B cell (primary cell): ENCODE measurements around the gene TBC1D10A. TPM values are rescaled to one million over a fixed set of nuclear protein-coding genes. Genes with fewer than 3 reads are reported as not detected.

ENCODE experiments used
- ATAC-seq: fragments of 200-7000 bp; cut with Tn5 transposase; one replicate; pipeline ENCODE4 v1.10.0; 2021; ENCODE audit warnings: low read depth, mild to moderate bottlenecking, moderate number of reproducible peaks, moderate library complexity
- CTCF ChIA-PET: fragments of 350-600 bp; sonication (Branson Sonifier 250); formaldehyde crosslinking; loops from one replicate; lab custom pipeline; 2021; ENCODE audit warnings: antibody characterized with exemption, inconsistent platforms; lab: Charles Lee
- POLR2A ChIA-PET: fragments of 350-600 bp; sonication (Branson Sonifier 250); formaldehyde crosslinking; loops from one replicate; lab custom pipeline; 2021; ENCODE audit warnings: antibody characterized with exemption; lab: Charles Lee
- DNase-seq: peaks from one replicate; pipeline ENCODE4 v3.0.0; 2013
- H2AFZ ChIP-seq: 2 replicates; pipeline ENCODE4 v1.6.1; 2012; ENCODE audit warnings: mild to moderate bottlenecking, low read depth, low read length; ENCODE audit not compliant: insufficient read depth, poor library complexity, severe bottlenecking
- H3K27ac ChIP-seq, 2 donors: 1 replicate in 1 of 2; 2 replicates in 1 of 2; pipeline ENCODE4 v1.5.1; 2012 to 2013; ENCODE audit warnings: low read length in 2 of 2, mild to moderate bottlenecking in 2 of 2, moderate library complexity in 1 of 2
- H3K27me3 ChIP-seq, 4 experiments: fragments of 200-600 bp in 1 of 4; sonication (generic) in 1 of 4; replicated peaks in 1 of 4; 1 replicate in 2 of 4; 2 replicates in 2 of 4; pipeline versions ENCODE4 v1.6.1 to v1.7.0; 2013 to 2016; ENCODE audit warnings: low read length in 3 of 4, mild to moderate bottlenecking in 2 of 4, mixed read lengths in 1 of 4, moderate library complexity in 1 of 4; ENCODE audit not compliant: insufficient read depth in 4 of 4, control insufficient read depth in 3 of 4; ENCODE audit errors: control extremely low read depth in 1 of 4
- H3K36me3 ChIP-seq, 2 experiments: replicated peaks in 1 of 2; 1 replicate in 1 of 2; 2 replicates in 1 of 2; pipeline versions ENCODE4 v1.6.1 to v1.7.1; 2013; ENCODE audit warnings: low read length in 1 of 2; ENCODE audit not compliant: insufficient read depth in 2 of 2, control insufficient read depth in 1 of 2; ENCODE audit errors: control extremely low read depth in 1 of 2, extremely low read depth in 1 of 2
- H3K4me1 ChIP-seq, 2 donors: fragments of 200-600 bp in 1 of 2; sonication (generic) in 1 of 2; 1 replicate in 1 of 2; 2 replicates in 1 of 2; pipeline versions ENCODE4 v1.5.1 to v1.6.1; 2013 to 2017; ENCODE audit warnings: low read length in 2 of 2; ENCODE audit not compliant: control insufficient read depth in 2 of 2, insufficient read depth in 2 of 2
- H3K4me2 ChIP-seq: replicated peaks from 2 replicates; pipeline ENCODE3; 2012; ENCODE audit warnings: mild to moderate bottlenecking, low read depth, low read length; ENCODE audit not compliant: poor library complexity, severe bottlenecking
- H3K4me3 ChIP-seq, 5 experiments: fragments of 200-600 bp in 1 of 5; sonication (generic) in 1 of 5; 1 replicate in 3 of 5; 2 replicates in 2 of 5; pipeline versions ENCODE4 v1.5.1 to v1.7.0; 2011 to 2016; ENCODE audit warnings: low read length in 4 of 5, mild to moderate bottlenecking in 4 of 5, low read depth in 2 of 5, control low read depth in 1 of 5, moderate library complexity in 1 of 5; ENCODE audit not compliant: insufficient read depth in 1 of 5; ENCODE audit errors: control extremely low read depth in 1 of 5, extremely low read depth in 1 of 5
- H3K79me2 ChIP-seq: fragments of 200-600 bp; sonication (generic); one replicate; pipeline ENCODE4 v1.6.0; 2016; ENCODE audit warnings: low read length; ENCODE audit not compliant: control insufficient read depth, insufficient read depth
- H3K9ac ChIP-seq: fragments of 200-600 bp; sonication (generic); 2 replicates; pipeline ENCODE4 v1.6.1; 2017; ENCODE audit warnings: mild to moderate bottlenecking, low read length, moderate library complexity
- H3K9me3 ChIP-seq, 3 donors: one replicate each; pipeline versions ENCODE4 v1.6.1 to v1.7.1; 2013; ENCODE audit warnings: low read length in 2 of 3; ENCODE audit not compliant: control insufficient read depth in 2 of 3, insufficient read depth in 1 of 3; ENCODE audit errors: control extremely low read depth in 1 of 3
- H4K20me1 ChIP-seq: 2 replicates; pipeline ENCODE4 v1.6.0; 2012; ENCODE audit warnings: mild to moderate bottlenecking, low read length; ENCODE audit not compliant: insufficient read depth, control insufficient read depth, poor library complexity, severe bottlenecking
- H3K27ac Mint-ChIP-seq: one replicate; pipeline ENCODE4 v1.8.0; 2021; ENCODE audit warnings: mixed read lengths
- H3K27me3 Mint-ChIP-seq: one replicate; pipeline ENCODE4 v1.8.0; 2021; ENCODE audit warnings: mixed read lengths
- H3K4me1 Mint-ChIP-seq: one replicate; pipeline ENCODE4 v1.8.0; 2021; ENCODE audit warnings: mixed read lengths
- H3K4me3 Mint-ChIP-seq: one replicate; pipeline ENCODE4 v1.8.0; 2021; ENCODE audit warnings: mixed read lengths
- H3K9me3 Mint-ChIP-seq: one replicate; pipeline ENCODE4 v1.8.0; 2022; ENCODE audit warnings: mixed read lengths; ENCODE audit not compliant: insufficient read depth
- EZH2 ChIP-seq: IDR thresholded peaks from 2 replicates; pipeline ENCODE4 v1.6.1; 2012; ENCODE audit warnings: borderline replicate concordance, low read depth, mild to moderate bottlenecking, moderate library complexity, low read length; ENCODE audit not compliant: insufficient read depth, poor library complexity, severe bottlenecking
- WGBS: methylation state at CpG from one replicate; pipeline ENCODE4 v1.1.5; 2013; ENCODE audit warnings: missing lambda C conversion rate; ENCODE audit not compliant: insufficient coverage; 5-methylcytosine and 5-hydroxymethylcytosine counted together
- intact Hi-C: fragments of 100-400 bp; cut with micrococcal nuclease; formaldehyde crosslinking; loops from one replicate; pipeline ENCODE4 v1.10.0; 2022
- polyA plus RNA-seq: library from polyadenylated mRNA; depleted of rRNA; stranded (reverse); fragments of >200 nt; gene quantifications from 2 replicates; pipeline ENCODE4 v1.2.3, GENCODE V29; 2012
- total RNA-seq, 2 donors: library from RNA; stranded (reverse); fragments of 120-200 nt in 1 of 2; gene quantifications; 1 replicate in 1 of 2; 2 replicates in 1 of 2; pipeline versions ENCODE4 v1.2.3 to v1.2.4, GENCODE V29; 2013 to 2022
- TF ChIP-seq, protein P1 (sequence below): fragments of 200-600 bp; IDR thresholded peaks from one replicate; pipeline ENCODE4 v1.8.0; 2022; ENCODE audit warnings: antibody characterized with exemption, mild to moderate bottlenecking

TBC1D10A gene
- total and polyA plus RNA-seq, 2 donors (not counting 1 experiment from before 2014, with no cell fraction given) = 45.2 to 58.4 TPM

GRCh38 chr22:30286331-30286730 is 40.4 kb downstream of the TBC1D10A start:
- peaks cover 31% of the 10 kb centered on the region for H3K4me1 Mint-ChIP-seq
- no peak overlapping the region for H3K4me3 Mint-ChIP-seq
- no peak overlapping the region for H3K9ac ChIP-seq

DNA sequence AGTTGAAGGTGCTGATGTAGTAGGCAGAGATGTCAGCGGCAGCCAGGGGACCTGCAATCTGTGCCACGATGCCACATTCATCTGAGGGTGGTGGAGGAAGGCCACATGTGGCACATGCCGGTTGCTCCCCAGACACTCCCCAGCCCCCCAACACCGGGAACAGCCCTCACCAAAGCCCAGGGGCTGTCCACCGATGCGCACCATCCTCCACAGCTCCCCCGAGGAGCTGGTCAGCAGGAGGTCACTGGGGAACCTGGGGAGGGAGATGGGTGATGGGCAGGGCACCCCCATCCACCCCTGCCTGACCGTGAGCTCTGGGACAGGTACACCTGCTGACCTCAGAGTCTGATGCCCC is 40.9 kb downstream of the TBC1D10A start:
- intact Hi-C loops = loop anchor here (5.0 kb wide), 1 partner anchor 306 kb away; the partner anchor contains the start of gene PES1
- H3K4me3 ChIP-seq = no peak overlapping the region
- no peak overlapping the region for H2AFZ ChIP-seq
- no peak overlapping the region for H3K4me2 ChIP-seq
- H3K9me3 ChIP-seq = no peaks in the 10 kb centered on the region
- H3K27me3 ChIP-seq = no peaks in the 10 kb centered on the region
- Mint-ChIP-seq H3K4me1 (peaks cover 27% of the 10 kb centered on the region), H3K9me3 (no peaks in the 10 kb centered on the region), H3K4me3 (no peak overlapping the region), H3K27me3 (no peaks in the 10 kb centered on the region), H3K27ac (no peak overlapping the region)
- H4K20me1 ChIP-seq = peaks cover 8% of the 10 kb centered on the region
- POLR2A ChIA-PET = no interaction called here
- peaks cover 0 to 3% of the 10 kb centered on the region in 2 experiments for H3K36me3 ChIP-seq
- WGBS = 92% methylated on average over 4 of the region's 8 CpGs
- H3K9ac ChIP-seq = no peak overlapping the region
- TF ChIP-seq, protein P1, sequence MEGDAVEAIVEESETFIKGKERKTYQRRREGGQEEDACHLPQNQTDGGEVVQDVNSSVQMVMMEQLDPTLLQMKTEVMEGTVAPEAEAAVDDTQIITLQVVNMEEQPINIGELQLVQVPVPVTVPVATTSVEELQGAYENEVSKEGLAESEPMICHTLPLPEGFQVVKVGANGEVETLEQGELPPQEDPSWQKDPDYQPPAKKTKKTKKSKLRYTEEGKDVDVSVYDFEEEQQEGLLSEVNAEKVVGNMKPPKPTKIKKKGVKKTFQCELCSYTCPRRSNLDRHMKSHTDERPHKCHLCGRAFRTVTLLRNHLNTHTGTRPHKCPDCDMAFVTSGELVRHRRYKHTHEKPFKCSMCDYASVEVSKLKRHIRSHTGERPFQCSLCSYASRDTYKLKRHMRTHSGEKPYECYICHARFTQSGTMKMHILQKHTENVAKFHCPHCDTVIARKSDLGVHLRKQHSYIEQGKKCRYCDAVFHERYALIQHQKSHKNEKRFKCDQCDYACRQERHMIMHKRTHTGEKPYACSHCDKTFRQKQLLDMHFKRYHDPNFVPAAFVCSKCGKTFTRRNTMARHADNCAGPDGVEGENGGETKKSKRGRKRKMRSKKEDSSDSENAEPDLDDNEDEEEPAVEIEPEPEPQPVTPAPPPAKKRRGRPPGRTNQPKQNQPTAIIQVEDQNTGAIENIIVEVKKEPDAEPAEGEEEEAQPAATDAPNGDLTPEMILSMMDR = no peak
- no peak for TF ChIP-seq EZH2
- CTCF ChIA-PET = interaction anchor here (1.3 to 13.2 kb wide), 9 partner anchors 23 to 200 kb away, joined by 3 to 510 read pairs (median 12); partner anchors contain the start of genes CCDC157, RNF215, SEC14L2 and SF3A1
- H3K27ac ChIP-seq = no peak overlapping the region
- peaks cover 22 to 29% of the 10 kb centered on the region in 2 donors for H3K4me1 ChIP-seq
- ATAC-seq = no peak
- no peak for DNase-seq
- no peaks in the 10 kb centered on the region for H3K79me2 ChIP-seq

More at GRCh38 chr22:30286331-30286730, 40.4 kb downstream of the TBC1D10A start:
- CTCF ChIA-PET = interaction anchor here (1.3 to 13.2 kb wide), 8 partner anchors 23 to 197 kb away, joined by 5 to 510 read pairs (median 18); partner anchors contain the start of genes CCDC157, RNF215, SEC14L2 and SF3A1
- Mint-ChIP-seq H3K9me3 (no peaks in the 10 kb centered on the region), H3K27ac (no peak overlapping the region), H3K27me3 (no peaks in the 10 kb centered on the region)
- Histone ChIP-seq H3K4me3 (no peak overlapping the region), H4K20me1 (peaks cover 8% of the 10 kb centered on the region), H3K36me3 (peaks cover 0 to 3% of the 10 kb centered on the region in 2 experiments), H2AFZ (no peak overlapping the region), H3K27me3 (no peaks in the 10 kb centered on the region), H3K9me3 (no peaks in the 10 kb centered on the region), H3K4me1 (peaks cover 23 to 33% of the 10 kb centered on the region in 2 donors), H3K79me2 (no peaks in the 10 kb centered on the region), H3K27ac (no peak overlapping the region), H3K4me2 (no peak overlapping the region)
- TF ChIP-seq, protein P1 = no peak
- no peak for TF ChIP-seq EZH2
- DNase-seq (no peak), ATAC-seq (no peak)
- POLR2A ChIA-PET = no interaction called here
- intact Hi-C loops = loop anchor here (5.0 kb wide), 1 partner anchor 306 kb away; the partner anchor contains the start of gene PES1
- WGBS = 97% methylated on average over 5 of the region's 5 CpGs
